HG03354 (cell line): ENCODE measurements around the gene CWC22.
"Not testable (repeated sequence)": the region's sequence is repeated elsewhere in the genome, so short reads cannot be mapped to it uniquely, and the experiment has no call there.

ENCODE experiments used
- ATAC-seq: cut with Tn5 transposase; IDR thresholded peaks from one replicate; pipeline ENCODE4 v1.9.1; 2021; ENCODE audit warnings: mild to moderate bottlenecking; ENCODE audit not compliant: unreplicated experiment, poor library complexity, severe bottlenecking

Gene CWC22

DNA sequence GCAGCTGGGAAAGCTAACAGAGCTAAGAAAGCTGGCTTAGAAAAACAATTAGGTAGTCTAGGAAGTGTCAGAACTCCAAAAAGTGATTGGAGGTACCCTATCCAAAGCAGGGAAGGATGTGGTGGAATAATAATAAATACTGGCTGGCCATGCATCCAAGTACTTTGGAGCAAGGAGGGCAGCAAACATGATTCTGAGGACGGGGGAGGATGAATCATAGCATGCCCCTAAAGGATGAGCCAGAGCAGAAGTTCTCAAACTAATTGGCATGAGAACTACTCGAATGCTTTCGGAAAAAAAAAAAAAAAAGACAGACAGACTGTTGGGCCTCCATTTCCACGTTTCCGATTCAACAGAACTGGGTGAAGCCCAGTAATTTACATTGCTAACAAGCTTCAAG, 2.4 kb downstream of the CWC22 start:
- no peak for ATAC-seq

DNA sequence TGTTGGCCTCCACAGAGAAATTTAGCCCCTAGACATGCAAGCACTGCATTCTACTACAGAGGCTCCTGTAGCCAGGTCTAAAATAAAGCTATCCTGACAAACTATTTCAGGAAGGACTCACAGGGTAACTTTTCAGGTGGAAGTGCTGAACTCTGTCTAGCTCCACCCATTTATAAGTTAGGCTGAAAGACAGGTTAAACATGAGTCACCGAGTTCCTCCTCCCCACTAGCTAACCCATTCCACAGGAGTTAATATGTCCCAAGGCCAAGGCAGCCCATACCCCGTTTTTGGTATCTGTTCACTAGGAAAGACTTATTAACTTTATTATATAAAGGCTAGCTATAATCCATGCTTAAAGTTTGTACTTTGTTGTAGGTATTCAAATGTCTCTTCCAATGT, 3.5 kb downstream of the CWC22 start:
- ATAC-seq: no peak

DNA sequence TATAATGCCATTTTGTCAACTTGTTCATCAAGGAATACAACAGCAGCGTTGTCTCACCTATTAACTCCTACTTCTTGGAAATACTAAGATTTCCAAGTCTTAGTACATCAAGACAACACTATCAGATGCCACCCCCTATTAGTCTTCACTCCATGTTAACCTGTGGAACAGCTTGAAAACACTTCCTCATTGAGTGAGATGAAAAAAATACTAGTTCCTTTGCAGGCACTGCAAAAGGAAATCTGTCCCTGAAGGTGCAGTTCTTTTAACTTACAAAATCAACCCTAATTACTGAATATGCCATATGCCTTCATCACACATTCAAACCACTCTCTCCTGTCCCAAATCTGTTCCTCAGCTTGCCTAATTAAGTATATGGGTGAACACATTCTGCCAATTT, 4.0 kb downstream of the CWC22 start:
- ATAC-seq: no peak

DNA sequence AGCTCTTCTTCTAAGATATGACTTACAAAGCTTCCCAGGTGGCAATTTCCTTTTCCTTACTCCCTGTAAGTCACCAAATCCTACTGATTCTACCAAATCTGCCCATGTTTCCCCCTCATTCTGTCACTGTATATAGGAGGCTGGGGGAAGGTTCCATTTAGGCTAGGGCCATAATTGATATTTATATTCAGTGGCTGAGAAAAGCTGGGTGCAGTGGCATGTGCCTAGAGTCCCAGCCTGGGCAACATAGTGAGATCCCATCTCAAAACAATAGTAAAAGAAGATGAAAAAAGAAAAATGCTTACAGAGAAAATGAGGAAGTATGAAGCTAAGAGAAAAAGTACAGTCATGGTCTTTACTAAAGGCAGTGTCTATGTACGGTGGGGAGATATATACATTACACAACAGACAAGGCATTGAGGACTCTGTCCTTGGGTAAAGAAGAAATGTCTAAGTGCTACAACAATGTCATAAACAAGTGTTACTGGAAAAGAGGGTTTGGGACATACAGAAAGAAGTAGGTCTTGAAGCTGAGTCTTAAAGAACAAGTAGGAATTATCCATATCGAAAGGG, 4.8 kb downstream of the CWC22 start:
- no peak for ATAC-seq

DNA sequence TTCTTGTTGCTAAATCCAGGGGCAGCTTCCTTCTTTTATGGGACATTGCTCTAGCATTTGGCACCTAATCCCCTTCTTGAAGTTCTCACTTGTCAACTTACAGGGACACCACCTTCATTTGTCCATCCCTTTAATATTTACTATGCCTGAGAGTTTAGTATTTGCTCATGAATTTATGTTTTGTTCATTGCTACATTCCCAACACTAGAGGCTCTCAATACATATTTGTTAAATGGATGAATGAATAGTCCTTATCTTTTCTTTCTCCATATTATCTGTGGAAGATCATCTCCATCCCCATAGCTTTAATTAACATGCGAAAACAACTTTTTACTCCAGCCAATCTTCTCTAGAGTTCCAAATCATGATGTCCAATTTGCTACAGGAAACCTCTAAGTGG, 5.4 kb downstream of the CWC22 start:
- no peak for ATAC-seq

DNA sequence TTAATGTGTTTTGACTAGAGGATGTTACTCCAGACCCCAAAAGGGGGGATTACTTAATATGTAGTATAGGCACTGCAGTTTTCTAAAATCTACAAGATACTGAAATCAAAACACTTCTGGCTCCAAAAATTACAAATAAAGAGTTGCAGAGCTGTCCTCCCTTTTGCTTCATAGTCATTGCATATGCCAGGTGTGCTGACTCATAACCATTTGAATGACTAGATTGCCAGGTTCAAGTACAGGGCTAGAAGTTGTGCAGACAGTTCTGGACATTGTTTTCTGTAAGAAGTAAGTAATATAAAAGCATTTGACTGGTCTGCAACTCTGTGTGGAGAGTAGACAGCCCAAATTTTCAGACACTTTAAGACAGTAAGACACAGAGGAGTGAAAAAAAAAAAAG, 6.7 kb downstream of the CWC22 start:
- ATAC-seq: no peak

DNA sequence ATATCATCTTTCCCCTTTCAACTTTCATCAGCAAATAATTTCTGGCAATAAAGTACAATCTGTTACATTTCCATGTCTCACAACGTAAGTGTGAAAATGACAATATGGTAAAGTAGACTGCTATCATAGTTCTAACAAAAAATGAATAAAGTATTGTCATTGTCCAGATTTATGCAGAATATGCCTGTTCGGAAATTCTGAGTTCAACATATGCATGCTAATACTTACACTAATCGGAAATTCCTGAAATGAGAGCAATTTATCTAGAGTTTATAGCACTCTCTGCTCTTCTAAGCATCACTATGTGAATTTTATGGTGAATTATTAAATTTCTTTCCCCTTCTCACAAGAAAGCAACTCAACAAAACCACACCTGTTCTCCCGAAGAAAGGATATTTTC, 8.1 kb downstream of the CWC22 start:
- no peak for ATAC-seq

DNA sequence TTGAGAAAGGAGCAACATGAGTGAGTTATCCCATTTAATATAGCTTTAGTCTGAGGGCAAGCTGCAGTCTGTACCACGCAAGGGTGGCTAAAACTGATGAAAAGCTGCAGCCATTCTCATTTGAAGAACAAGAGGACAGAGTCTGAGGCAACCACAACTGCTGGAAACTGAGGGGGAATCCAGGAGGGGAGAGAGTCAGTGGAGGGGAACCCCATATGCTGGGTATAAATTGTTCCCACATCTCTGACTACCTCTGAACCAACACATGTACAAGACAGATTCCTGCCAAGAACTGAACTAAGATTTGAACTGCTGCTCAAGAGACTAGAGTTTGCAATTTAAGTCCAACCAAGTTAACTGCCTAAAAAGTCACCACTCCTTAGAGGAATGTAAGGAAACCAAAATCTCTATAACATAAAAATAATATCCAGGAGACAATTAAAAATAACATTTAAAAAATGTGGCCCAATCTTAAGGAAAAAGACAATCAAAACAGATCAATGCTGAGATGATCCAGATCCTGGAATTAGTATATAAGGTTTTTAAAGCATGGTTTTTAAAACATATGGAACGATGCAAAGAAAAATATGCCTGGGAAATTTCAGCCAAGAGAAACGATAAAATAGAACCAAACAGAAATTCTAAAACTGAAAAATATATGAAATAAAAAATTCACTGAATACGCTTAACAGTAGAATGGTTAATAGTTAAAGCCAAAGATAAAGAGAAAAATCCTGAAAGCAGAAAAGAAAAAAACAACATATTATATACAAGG, 11.2 kb downstream of the CWC22 start:
- no peak for ATAC-seq

DNA sequence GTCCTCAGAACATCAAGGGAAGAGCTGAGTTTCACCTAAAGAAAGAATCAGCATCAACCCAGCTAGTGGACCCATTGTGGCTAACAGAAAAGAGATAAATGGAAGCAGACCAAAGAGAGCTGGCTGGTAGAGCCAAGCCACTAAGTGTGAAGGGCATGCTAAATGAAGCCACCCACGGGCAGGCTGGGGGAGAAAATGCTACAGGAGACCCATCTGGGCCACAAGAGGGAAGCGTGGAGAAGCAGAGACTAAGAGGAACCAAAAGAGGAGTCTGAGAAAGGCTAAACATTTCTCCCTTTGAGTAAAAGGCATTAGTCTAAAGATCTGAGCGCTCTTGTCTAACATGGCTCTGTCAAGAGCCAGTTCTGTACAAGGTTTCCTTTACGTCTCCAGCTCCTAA, 15.8 kb downstream of the CWC22 start:
- no peak for ATAC-seq

DNA sequence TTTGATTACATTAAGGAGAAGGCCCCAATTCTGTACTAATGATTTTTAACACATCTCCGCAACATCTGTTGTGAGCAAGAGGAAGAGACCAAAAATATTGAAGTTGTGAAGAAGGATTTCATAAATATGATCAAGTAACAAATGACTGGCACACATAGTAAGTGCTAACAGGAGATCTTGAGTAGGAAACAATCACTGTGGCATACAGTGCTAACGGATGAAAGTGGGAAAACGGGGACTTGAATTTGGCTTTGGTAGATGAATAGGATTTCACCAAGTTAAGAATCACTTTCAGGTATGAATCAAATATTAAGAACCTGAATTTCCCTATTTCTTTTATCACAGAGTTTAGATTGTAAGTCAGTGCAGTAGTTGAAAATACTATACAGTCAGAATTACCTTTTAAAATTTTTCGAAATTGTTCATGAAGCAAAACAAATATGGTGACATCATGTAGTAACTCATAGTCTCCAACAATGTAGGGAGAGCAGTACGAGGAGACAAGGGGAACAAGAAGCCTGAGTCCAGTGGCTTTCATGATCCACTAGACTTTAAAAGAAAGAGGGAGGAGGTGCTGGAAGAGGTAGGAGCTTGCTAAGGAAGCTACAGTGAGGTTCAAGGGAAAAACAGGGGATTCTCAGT, 16.3 kb downstream of the CWC22 start:
- no peak for ATAC-seq

DNA sequence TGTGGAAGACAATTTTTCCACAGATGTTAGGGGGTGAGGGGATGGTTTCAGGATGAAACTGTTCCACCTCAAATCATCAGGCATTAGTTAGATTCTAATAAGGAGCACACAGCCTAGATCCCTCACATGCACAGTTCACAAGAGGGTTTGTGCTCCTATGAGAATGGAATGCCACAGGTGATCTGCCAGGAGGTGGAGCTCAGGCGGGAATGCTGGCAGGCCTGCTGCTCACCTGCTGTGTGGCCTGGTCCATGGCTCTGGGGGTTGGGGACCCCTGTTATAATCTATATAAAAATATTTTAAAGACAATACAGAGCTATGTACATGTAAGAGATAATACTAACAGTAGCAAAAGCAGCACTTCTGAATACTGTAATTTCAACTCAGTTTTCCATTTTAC, 19.2 kb downstream of the CWC22 start:
- no peak for ATAC-seq

DNA sequence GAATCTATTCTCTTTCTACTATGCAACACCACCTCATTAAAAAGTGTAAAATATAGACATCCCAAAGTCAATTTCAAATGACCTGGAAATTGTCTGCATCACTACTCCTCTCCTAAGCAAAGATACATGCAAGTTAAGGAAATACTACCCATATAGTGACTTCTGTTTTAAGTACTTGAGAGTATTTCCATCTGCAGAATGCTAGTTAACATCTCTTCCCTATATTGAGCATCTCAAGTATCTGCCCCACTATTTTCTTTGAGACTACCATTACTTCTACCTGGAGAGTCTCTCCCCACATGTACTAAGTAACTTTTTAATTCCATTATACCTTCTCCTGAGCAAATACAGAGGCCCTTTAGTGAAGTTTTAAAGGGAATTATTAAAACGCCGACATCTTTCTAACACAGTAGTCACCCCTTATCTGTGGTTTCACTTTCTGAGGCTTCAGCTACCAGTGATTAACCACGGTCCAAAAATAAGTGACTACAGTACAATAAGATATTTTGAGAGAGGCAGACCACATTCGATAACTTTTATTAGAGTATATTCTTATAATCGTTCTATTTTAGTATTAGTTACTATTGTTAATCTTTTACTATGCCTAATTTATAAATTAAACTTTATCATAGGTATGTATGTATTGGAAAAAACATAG, 21.8 kb downstream of the CWC22 start:
- ATAC-seq: peak; percentile 93

DNA sequence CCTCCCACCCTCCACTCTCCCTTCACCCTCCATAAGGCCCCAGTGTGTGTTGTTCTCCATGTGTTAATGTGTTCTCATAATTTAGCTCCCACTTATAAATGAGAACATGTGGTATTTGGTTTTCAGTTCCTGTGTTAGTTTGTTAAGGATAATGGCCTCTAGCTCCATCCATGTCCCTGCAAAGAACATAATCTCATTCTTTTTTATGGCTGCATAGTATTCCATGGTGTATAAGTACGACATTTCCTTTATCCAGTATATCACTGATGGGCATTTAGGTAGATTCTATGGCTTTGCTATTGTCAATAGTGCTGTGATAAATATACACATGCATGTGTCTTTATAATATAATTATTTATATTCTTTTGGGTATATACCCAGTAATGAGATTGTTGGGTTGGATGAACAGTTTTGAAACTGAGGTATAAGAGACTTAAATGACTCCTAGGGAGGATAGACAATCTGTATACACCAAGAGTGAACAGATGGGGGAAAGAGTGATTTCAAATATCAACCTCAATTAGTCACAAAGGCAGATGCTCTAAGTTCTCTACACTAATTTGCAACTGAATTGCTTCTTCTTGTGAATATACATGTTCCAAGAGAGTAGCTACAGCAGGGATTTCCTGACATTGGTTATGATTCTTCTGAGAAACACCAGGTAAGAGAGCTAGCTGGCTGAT, 23.7 kb downstream of the CWC22 start:
- no peak for ATAC-seq

DNA sequence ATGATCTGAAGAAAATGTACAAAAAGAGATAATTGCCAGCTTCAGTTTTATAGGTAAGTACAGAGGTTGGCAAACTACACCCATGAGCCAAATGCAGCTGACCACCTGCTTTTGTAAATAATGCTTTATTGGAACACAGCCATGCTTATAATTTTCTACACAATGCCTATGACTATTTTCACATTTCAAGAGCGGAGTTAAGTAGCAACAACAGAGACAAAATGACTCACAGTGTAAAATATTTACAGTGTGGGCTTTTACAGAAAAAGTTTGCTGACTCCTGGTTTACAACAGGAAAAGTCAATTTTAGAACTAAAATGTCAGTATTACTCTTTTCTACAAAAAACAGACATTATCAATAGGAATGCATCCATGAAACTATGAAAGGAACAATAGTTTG, 26.0 kb downstream of the CWC22 start:
- ATAC-seq: no peak

DNA sequence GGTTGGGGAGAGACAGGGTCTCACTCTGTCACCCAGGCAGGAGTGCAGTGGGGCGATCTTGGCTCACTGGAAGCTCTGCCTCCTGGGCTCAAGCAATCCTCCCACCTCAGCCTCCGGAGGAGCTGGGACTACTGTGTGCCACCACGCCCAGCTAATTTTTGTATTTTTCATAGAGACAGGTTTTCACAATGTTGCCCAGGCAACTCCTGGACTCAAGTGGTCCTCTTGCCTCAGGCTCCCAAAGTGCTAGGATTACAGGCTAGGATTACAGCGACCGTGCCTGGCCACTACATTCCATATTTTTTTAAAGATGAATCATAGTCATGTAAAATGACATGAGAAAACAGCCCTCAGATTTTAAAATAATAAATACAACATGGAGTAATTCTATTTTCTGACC, 32.3 kb downstream of the CWC22 start:
- ATAC-seq: no peak

DNA sequence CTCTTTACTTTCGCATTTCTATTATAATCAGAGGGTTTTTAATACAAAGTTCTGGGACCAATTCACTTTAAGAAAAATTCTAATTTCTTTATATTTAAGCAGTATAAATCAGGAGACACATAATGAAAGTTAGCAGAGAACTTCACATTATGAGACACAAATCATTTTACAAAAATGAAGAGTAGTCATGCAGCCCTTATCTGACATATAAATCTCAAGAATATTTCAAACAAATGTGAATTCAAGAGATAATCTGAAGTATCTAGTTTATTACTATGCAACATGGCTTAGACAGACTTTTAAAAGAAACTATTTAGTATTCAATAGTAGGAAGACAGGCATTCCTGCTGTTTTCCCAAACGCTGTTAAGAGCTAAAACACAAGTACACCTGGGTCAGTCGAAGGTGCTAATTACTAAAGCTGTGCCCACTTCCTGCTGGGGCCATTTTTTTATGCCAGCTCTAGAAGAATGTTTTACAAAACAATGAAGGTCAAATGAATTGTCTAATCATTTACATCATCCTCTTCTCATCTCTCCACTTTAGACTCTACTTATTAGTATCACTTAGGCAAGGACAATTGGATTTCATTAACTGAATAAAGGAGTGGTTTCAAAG, 40.2 kb downstream of the CWC22 start:
- no peak for ATAC-seq

DNA sequence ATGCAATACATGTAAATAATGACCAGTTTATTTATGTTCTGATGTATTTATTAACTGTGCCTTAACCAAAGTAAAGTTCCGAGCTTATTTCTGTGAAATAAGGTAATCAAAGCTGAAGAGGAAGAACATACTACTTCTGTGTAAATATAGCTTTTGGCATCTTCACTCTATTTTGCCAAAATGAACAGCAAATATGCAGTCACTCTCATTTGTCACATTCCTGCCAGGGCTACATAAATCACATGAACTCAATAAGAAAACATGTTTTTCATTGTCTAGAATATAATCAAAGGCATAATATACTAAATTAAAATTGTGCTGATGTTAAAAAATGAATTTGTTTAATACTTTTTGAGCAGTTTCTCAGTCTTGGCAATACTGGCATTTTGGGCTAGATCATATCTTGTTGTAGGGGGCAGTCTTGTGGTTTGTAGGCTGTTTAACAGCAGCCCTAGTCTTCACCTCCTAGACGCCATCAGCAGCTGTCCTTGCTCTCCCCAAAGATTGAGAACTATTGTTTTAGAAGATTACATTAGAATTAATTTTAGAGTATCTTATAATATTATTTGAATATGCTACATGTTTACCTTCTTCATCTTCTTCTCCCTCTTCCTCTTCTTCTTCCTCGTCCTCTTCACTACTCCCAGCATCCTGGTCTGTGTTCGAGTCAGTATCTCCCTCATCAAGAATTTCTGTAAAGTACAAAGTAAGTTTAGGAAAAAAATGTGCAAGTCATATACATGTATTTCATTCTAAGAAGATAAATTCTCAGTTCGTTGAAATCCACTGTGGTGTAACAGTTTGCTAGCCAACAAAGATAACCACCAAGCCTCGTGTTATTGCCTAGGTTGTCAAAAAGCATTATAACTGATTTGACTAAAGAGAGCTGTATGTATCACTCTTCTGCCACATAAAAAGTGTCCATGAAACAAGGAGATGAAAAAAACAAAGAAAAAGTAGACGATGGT, 41.5 kb downstream of the CWC22 start:
- no peak for ATAC-seq

DNA sequence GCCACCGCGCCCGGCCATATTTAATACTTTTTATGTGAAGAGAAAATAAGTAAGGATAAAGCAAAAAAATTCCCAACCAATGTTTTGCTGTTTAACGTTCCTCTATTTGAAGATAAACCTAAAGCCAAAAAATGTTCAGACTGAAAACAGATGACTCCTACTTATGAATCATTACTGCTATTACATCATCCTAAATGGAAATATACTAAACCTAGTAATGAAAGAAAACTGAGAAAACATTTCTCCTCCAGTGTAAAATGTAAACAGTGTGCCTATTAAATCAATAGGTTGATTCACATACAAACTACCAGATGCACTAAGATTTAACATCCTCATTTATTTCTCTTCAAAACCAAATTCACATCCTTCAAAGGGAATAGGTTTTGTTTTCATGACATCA, 43.5 kb downstream of the CWC22 start:
- ATAC-seq: no peak

DNA sequence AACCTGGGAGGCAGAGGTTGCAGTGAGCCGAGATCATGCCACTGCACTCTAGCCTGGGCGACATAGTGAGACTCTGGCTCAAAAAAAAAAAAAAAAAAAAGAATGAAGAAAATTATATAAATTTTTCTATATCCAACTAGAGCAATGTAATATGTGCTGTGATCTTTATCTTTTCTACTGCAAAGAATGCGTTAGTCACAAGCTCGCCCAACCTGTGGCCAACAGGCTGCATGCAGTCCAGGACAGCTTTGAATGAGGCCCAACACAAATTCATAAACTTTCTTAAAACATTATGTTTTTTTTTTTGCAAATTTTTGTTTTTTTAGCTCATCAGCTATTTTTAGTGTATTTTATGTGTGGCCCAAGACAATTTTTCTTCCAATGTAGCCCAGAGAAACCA, 48.8 kb downstream of the CWC22 start:
- ATAC-seq: not testable (repeated sequence)
